GM18873 (cell line): Measurements from ENCODE around the gene UBTD1.
"Not testable (repeated sequence)": the region's sequence is repeated elsewhere in the genome, so short reads cannot be mapped to it uniquely, and the experiment has no call there.

Experiments used
- ATAC-seq: cut with Tn5 transposase; IDR thresholded peaks from one replicate; pipeline ENCODE4 v1.9.1; 2021; ENCODE audit warnings: mild to moderate bottlenecking, moderate library complexity, moderate number of reproducible peaks; ENCODE audit not compliant: unreplicated experiment, low FRiP score

Gene UBTD1

GRCh38 chr10:97554336-97554735 lies 55.6 kb downstream of the UBTD1 start:
- ATAC-seq = not testable (repeated sequence)

GRCh38 chr10:97555541-97555940 lies 56.8 kb downstream of the UBTD1 start:
- ATAC-seq = not testable (repeated sequence)

GRCh38 chr10:97560731-97561381 lies 62.1 kb downstream of the UBTD1 start:
- not testable (repeated sequence) for ATAC-seq

GRCh38 chr10:97561386-97562077 lies 62.8 kb downstream of the UBTD1 start:
- not testable (repeated sequence) for ATAC-seq

- ATAC-seq = not testable (repeated sequence)
Measured at GRCh38 chr10:97562329-97562728, 63.6 kb downstream of the UBTD1 start.

- no peak for ATAC-seq
Measured at GRCh38 chr10:97563337-97563736, 64.6 kb downstream of the UBTD1 start.

GRCh38 chr10:97564776-97565175 lies 66.1 kb downstream of the UBTD1 start:
- ATAC-seq = no peak

- no peak for ATAC-seq
Measured at GRCh38 chr10:97566336-97566996, 67.7 kb downstream of the UBTD1 start.

GRCh38 chr10:97567891-97568290 lies 69.2 kb downstream of the UBTD1 start:
- ATAC-seq = no peak

- ATAC-seq = no peak
Measured at GRCh38 chr10:97570146-97570788, 71.5 kb downstream of the UBTD1 start.

- ATAC-seq = no peak
Measured at GRCh38 chr10:97570789-97571471, 72.2 kb downstream of the UBTD1 start.

- no peak for ATAC-seq
Measured at GRCh38 chr10:97571622-97572021, 72.9 kb downstream of the UBTD1 start.

GRCh38 chr10:97572214-97572989 lies 73.7 kb downstream of the UBTD1 start, which contains the start of gene ANKRD2:
Gene ANKRD2, plus strand, starts transcription at chr10:97572779. Its CDS starts 10 bp downstream, at chr10:97572789.
- ATAC-seq = no peak

- ATAC-seq = no peak
Measured at GRCh38 chr10:97573021-97573420, 74.3 kb downstream of the UBTD1 start.

GRCh38 chr10:97573672-97574071 lies 74.9 kb downstream of the UBTD1 start:
- ATAC-seq = no peak

- no peak for ATAC-seq
Measured at GRCh38 chr10:97574374-97575126, 75.8 kb downstream of the UBTD1 start.

GRCh38 chr10:97575127-97575668 lies 76.5 kb downstream of the UBTD1 start:
- no peak for ATAC-seq

- not testable (repeated sequence) for ATAC-seq
Measured at GRCh38 chr10:97576487-97576886, 77.8 kb downstream of the UBTD1 start.

GRCh38 chr10:97577701-97578100 lies 79.0 kb downstream of the UBTD1 start:
- no peak for ATAC-seq
